HCT116 (cell line): ENCODE results near the gene AADAC. TPM values are rescaled to one million over a fixed set of nuclear protein-coding genes. Genes with fewer than 3 reads are reported as not detected.

Experiments
- ATAC-seq: fragments of 200-7000 bp; cut with Tn5 transposase; 2 replicates; pipeline ENCODE4 v1.9.1; 2020; ENCODE audit warnings: mild to moderate bottlenecking, moderate library complexity
- BruUV-seq: library from RNA; stranded (reverse); fragments of 400-500 nt; replicated peaks from 2 replicates; lab custom pipeline; 2021; lab: Mats Ljungman, UMichigan
- CTCF ChIA-PET: fragments of 300-600 bp; sonication (Branson Sonifier 250); formaldehyde crosslinking; loops from one replicate; lab custom pipeline; 2021; ENCODE audit warnings: antibody characterized with exemption; lab: Charles Lee
- POLR2A ChIA-PET: fragments of 300-600, 350-600 bp; sonication (Branson Sonifier 250); formaldehyde crosslinking; loops from one replicate; lab custom pipeline; 2021; ENCODE audit warnings: antibody characterized with exemption; lab: Charles Lee
- RAD21 ChIA-PET, 2 experiments: fragments of 300-600 bp; sonication (Branson Sonifier 250); formaldehyde crosslinking; loops; one replicate each; lab custom pipeline; 2023; ENCODE audit warnings: low total read pairs in 2 of 2; ENCODE audit not compliant: uncharacterized antibody in 2 of 2, unreplicated experiment in 2 of 2, low non-redundant PET in 1 of 2; lab: Charles Lee
- DNase-seq: peaks from one replicate; pipeline ENCODE4 v3.0.0-alpha.2; 2010; ENCODE audit warnings: low read depth, low spot score
- H2AFZ ChIP-seq: fragments of 200-600 bp; shearing (Covaris generic), sonication (generic); 2 replicates; pipeline ENCODE4 v1.6.1; 2017; ENCODE audit warnings: low read depth, mixed run types, mixed read lengths, antibody characterized with exemption, low read length; ENCODE audit not compliant: poor library complexity, severe bottlenecking
- H3K27ac ChIP-seq: 2 replicates; pipeline ENCODE4 v1.5.1; 2012; ENCODE audit warnings: low read depth, low read length
- H3K27me3 ChIP-seq: fragments of 200-600 bp; sonication (generic); 2 replicates; pipeline ENCODE4 v1.6.1; 2016; ENCODE audit warnings: mixed run types, low read length, mixed read lengths; ENCODE audit not compliant: insufficient read depth
- H3K36me3 ChIP-seq, 2 experiments: fragments of 200-500 bp in 1 of 2; fragments of 200-600 bp in 1 of 2; sonication (Bioruptor generic) in 1 of 2; sonication (generic) in 1 of 2; 2 replicates each; pipeline versions ENCODE4 v1.5.1 to v1.6.1; 2014 to 2016; ENCODE audit warnings: low read length in 2 of 2, inconsistent platforms in 1 of 2, mixed read lengths in 1 of 2, mixed run types in 1 of 2; ENCODE audit not compliant: insufficient read depth in 2 of 2, control insufficient read depth in 1 of 2
- H3K4me1 ChIP-seq, 2 experiments: fragments of 200-600 bp in 1 of 2; sonication (generic) in 1 of 2; 2 replicates each; pipeline versions ENCODE4 v1.5.1 to v1.6.1; 2012 to 2017; ENCODE audit warnings: low read length in 2 of 2, inconsistent platforms in 1 of 2, mild to moderate bottlenecking in 1 of 2, mixed read lengths in 1 of 2, mixed run types in 1 of 2, moderate library complexity in 1 of 2; ENCODE audit not compliant: insufficient read depth in 2 of 2, control insufficient read depth in 1 of 2
- H3K4me2 ChIP-seq: fragments of 200-600 bp; sonication (generic); 2 replicates; pipeline ENCODE4 v1.6.1; 2017; ENCODE audit warnings: mixed run types, low read length, mixed read lengths
- H3K4me3 ChIP-seq, 2 experiments: fragments of 200-600 bp in 1 of 2; sonication (generic) in 1 of 2; replicated peaks in 1 of 2; 2 replicates each; pipeline ENCODE4 v1.5.1; 2011 to 2016; ENCODE audit warnings: low read length in 2 of 2, control low read depth in 1 of 2, low read depth in 1 of 2, mild to moderate bottlenecking in 1 of 2, mixed read lengths in 1 of 2, mixed run types in 1 of 2
- H3K79me2 ChIP-seq: fragments of 200-600 bp; sonication (generic); 2 replicates; pipeline ENCODE4 v1.6.1; 2017; ENCODE audit warnings: mild to moderate bottlenecking, mixed run types, low read length, moderate library complexity, mixed read lengths; ENCODE audit not compliant: insufficient read depth
- H3K9ac ChIP-seq: fragments of 200-600 bp; sonication (generic); 2 replicates; pipeline ENCODE4 v1.6.1; 2016; ENCODE audit warnings: low read length, mixed read lengths
- H3K9me2 ChIP-seq: fragments of 200-600 bp; sonication (generic), shearing (Covaris generic); 2 replicates; pipeline ENCODE4 v1.6.1; 2017; ENCODE audit warnings: mixed run types, mild to moderate bottlenecking, moderate library complexity; ENCODE audit not compliant: insufficient read depth
- H3K9me3 ChIP-seq, 2 experiments: fragments of 200-500 bp in 1 of 2; fragments of 200-600 bp in 1 of 2; sonication (Bioruptor generic) in 1 of 2; sonication (generic) in 1 of 2; 2 replicates each; pipeline ENCODE4 v1.6.1; 2014 to 2017; ENCODE audit warnings: low read length in 2 of 2, mixed read lengths in 2 of 2, inconsistent platforms in 1 of 2, low read depth in 1 of 2, mild to moderate bottlenecking in 1 of 2, mixed run types in 1 of 2, moderate library complexity in 1 of 2; ENCODE audit not compliant: control insufficient read depth in 1 of 2, insufficient read depth in 1 of 2
- H4K20me1 ChIP-seq: fragments of 200-600 bp; sonication (generic), shearing (Covaris generic); 2 replicates; pipeline ENCODE4 v1.6.1; 2017; ENCODE audit warnings: mixed run types, mild to moderate bottlenecking, moderate library complexity; ENCODE audit not compliant: insufficient read depth
- CEBPB ChIP-seq: IDR thresholded peaks from 2 replicates; pipeline ENCODE4 v1.6.1; 2012; ENCODE audit warnings: low read depth
- CTCF ChIP-seq, 3 experiments: fragments of 200-600 bp in 1 of 3; sonication (generic) in 1 of 3; IDR thresholded peaks in 2 of 3; conservative IDR thresholded peaks in 1 of 3; 2 replicates each; pipeline ENCODE4 v1.5.1; 2012 to 2017; ENCODE audit warnings: low read depth in 2 of 3, low read length in 2 of 3, antibody characterized with exemption in 1 of 3, borderline replicate concordance in 1 of 3, control low read depth in 1 of 3, mild to moderate bottlenecking in 1 of 3, mixed read lengths in 1 of 3, mixed run types in 1 of 3, moderate library complexity in 1 of 3; ENCODE audit not compliant: insufficient read depth in 1 of 3
- ELF1 ChIP-seq: IDR thresholded peaks from 2 replicates; pipeline ENCODE4 v1.6.1; 2012; ENCODE audit warnings: low read depth, borderline replicate concordance
- JUND ChIP-seq: IDR thresholded peaks from 2 replicates; pipeline ENCODE4 v1.6.1; 2012
- ZNF274 ChIP-seq: fragments of 200-500 bp; sonication (Bioruptor generic); IDR thresholded peaks from 2 replicates; pipeline ENCODE4 v1.6.1; 2014; ENCODE audit warnings: mild to moderate bottlenecking, low read depth, low read length, inconsistent platforms
- intact Hi-C: fragments of 100-400 bp; cut with micrococcal nuclease; formaldehyde crosslinking; loops from 2 replicates; pipeline ENCODE4 v1.10.0; 2022
- total RNA-seq: library from RNA; stranded (reverse); gene quantifications from one replicate; pipeline ENCODE4 v1.2.1, GENCODE V29; 2021; ENCODE audit not compliant: unreplicated experiment
- TF ChIP-seq, protein P1 (sequence below): IDR thresholded peaks from 2 replicates; pipeline ENCODE4 v1.6.1; 2011; ENCODE audit warnings: mild to moderate bottlenecking, low read length, moderate library complexity; ENCODE audit not compliant: insufficient replicate concordance; ENCODE audit errors: extremely low read depth

Gene AADAC
- total RNA-seq, 1 experiment from 2014 or later, result 3.8 TPM

GRCh38 chr3:151839313-151839631 is 25.4 kb downstream of the AADAC start:
- no peaks in the 10 kb centered on the region for H3K36me3 ChIP-seq
- peaks cover 22 to 30% of the 10 kb centered on the region in 2 experiments for H3K4me1 ChIP-seq
- H3K4me3 ChIP-seq, result no peak overlapping the region
- H2AFZ ChIP-seq, result peak overlapping the region; percentile 98
- BruUV-seq, result no TSS peak
- H3K9ac ChIP-seq, result no peak overlapping the region
- H3K27me3 ChIP-seq, result no peaks in the 10 kb centered on the region
- intact Hi-C loops, result loop anchor here (1.0 to 5.0 kb wide), 7 partner anchors 79 to 672 kb away; no protein-coding TSS in a partner anchor
- no peaks in the 10 kb centered on the region for H3K9me3 ChIP-seq
- H4K20me1 ChIP-seq, result no peaks in the 10 kb centered on the region
- DNase-seq (no peak), ATAC-seq (peak; percentile 28; the same call in 1 of the 2 replicates)
- RAD21 ChIA-PET, result interaction anchor here (0.7 to 1.3 kb wide), 3 partner anchors 372 to 400 kb away, joined by 5 to 9 read pairs (median 7); no protein-coding TSS in a partner anchor
- no peak overlapping the region for H3K27ac ChIP-seq
- TF ChIP-seq, protein P1, sequence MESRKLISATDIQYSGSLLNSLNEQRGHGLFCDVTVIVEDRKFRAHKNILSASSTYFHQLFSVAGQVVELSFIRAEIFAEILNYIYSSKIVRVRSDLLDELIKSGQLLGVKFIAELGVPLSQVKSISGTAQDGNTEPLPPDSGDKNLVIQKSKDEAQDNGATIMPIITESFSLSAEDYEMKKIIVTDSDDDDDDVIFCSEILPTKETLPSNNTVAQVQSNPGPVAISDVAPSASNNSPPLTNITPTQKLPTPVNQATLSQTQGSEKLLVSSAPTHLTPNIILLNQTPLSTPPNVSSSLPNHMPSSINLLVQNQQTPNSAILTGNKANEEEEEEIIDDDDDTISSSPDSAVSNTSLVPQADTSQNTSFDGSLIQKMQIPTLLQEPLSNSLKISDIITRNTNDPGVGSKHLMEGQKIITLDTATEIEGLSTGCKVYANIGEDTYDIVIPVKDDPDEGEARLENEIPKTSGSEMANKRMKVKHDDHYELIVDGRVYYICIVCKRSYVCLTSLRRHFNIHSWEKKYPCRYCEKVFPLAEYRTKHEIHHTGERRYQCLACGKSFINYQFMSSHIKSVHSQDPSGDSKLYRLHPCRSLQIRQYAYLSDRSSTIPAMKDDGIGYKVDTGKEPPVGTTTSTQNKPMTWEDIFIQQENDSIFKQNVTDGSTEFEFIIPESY, result no peak
- TF ChIP-seq ZNF274, result no peak
- TF ChIP-seq CTCF (IDR thresholded peaks at IDR 0.05 in 2 of 3, conservative IDR thresholded peaks at IDR 0.05 in 1 of 3; ENCODE audit: borderline replicate concordance in 1 of 3, insufficient read depth in 1 of 3, low read depth in 2 of 3, low read length in 2 of 3), result no peak
- no peak for TF ChIP-seq JUND
- no peak for TF ChIP-seq ELF1
- no peak for TF ChIP-seq CEBPB
- H3K79me2 ChIP-seq, result no peaks in the 10 kb centered on the region
- peak overlapping the region; percentile 24; the same call in 1 of the 2 replicates for H3K4me2 ChIP-seq
- POLR2A ChIA-PET, result interaction anchor here (2.2 kb wide), 1 partner anchor 400 kb away, joined by 9 read pairs; no protein-coding TSS in a partner anchor
- H3K9me2 ChIP-seq, result no peaks in the 10 kb centered on the region
- CTCF ChIA-PET, result interaction anchor here (0.6 to 4.3 kb wide), 20 partner anchors 9 to 611 kb away, joined by 3 to 106 read pairs (median 4); no protein-coding TSS in a partner anchor
